GM19438 (cell line): Measurements from ENCODE around the gene UBR4.

ENCODE experiments used
- ATAC-seq: cut with Tn5 transposase; IDR thresholded peaks from one replicate; pipeline ENCODE4 v1.9.1; 2021; ENCODE audit warnings: low read depth; ENCODE audit not compliant: unreplicated experiment

Gene UBR4

DNA sequence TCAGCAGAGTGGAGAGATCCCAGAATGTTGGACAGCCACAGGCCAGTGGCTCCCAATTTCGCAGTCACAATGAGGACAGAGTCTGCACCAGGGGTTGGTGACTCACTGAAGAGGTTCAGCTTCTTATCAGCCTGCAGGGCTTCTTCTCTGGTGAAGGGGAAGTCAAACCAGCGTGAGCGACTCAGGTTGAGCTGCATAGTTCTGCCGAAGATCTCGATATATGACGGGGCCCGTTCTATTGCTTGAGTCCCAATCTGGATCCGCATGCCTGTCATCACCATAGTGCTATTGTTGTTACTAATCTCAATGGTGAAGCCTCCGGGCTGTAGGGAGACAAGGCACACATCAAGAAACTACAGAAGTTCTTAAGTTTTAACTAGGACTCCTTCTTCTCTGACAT, 58.5 kb downstream of the UBR4 start:
- ATAC-seq, result no peak

DNA sequence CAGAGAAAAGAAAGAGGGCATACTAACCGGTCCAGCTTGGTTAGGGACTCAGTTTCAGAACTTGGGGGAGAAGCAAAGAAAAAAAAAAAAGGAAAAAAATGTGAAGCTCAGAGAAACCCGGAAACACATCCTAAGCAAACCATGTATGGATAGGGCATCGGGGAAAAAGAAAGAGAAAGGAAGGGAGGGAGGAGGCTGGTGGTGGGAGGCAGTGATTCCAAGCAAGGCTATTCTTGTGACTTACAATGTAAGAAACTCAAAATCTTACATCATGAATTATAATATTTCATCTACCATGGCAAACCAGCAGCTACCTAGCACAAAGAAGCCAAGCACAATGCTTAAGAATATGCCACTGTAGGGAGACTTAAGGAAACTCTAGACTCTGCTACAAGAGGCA, 60.3 kb downstream of the UBR4 start:
- no peak for ATAC-seq

DNA sequence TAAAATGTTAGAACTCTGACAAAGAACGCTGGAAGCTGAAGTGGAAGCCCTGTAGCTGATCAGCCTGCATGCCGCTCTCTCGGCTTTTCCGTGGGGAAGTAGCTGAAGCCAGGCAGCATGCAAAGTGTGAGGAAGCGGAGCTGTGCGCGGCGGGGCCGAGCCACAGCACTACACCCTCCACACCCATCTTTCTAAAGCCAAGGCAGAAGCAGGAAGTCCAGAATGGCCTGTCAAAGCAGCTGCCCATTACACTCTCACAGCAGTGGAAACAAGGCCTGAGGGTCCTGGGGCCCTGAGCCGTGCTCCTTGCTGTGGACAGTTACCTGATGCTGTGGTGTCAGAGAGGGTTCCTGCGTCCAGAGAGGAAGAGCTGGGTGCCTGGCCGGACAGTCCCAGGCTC, 69.6 kb downstream of the UBR4 start:
- no peak for ATAC-seq

DNA sequence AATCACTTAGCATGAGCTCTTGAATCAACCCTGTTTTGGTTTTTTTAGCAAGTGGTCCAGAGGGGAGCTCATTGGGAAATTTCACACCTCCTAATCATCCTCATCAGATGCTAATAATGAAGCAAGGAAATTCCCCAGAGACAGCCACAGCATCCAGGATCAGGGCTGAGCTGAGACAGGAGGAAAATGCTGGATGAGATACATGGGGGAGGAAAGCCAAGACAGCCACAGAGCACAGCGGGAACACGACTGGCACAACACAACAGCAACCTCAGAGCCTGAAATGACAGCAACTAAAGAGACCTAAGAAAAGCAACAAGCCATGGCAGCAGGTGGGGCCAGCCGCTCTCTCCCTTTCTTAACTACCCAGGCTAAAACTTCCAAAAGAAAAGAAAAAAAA, 70.4 kb downstream of the UBR4 start:
- no peak for ATAC-seq

DNA sequence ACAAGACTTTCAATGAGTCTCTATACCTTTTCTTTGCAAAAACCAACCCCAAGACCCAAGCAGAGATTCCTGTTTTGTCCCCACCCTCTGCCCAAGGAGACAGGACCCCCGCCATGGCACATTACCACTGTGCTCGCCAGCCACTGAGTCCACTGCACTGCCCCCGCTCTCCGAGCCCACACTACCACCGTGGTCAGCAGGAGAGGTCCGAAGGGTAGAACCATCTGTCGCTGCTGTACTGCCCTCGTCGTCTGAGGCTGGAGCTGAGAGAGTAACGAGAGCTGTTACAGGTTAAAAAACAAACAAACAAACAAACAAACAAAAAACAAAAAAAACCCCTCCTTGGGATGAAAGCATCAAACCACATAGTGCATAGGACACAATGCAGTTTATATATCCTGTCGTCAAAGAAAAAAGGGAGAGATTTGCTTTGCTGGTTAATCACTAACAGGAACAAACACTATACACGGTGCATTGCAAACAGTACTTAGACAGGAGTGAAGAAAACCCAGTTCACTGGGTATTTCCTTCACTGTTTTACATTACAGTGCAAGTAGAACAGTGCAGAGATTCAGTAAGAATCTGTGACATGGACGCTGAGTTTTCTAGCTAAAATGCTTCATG, 71.0 kb downstream of the UBR4 start:
- ATAC-seq, result no peak

DNA sequence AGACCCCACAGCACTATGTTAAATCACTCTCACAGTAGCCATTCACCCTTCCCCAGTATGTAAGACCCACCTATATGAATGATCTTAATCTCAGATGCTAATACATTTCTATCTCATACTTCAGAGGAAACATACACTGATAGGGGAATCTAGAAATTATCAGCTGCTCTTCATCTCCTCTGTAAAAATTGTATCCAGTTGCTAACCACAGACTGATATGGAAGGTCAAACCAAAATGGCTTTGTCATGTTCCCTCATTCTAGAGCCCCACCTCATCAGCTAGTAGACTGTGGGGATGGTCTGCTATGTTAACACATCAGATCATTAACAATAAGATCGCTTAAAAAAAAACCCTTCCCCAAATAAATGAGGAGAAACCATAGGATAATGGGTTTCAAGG, 71.7 kb downstream of the UBR4 start:
- no peak for ATAC-seq

DNA sequence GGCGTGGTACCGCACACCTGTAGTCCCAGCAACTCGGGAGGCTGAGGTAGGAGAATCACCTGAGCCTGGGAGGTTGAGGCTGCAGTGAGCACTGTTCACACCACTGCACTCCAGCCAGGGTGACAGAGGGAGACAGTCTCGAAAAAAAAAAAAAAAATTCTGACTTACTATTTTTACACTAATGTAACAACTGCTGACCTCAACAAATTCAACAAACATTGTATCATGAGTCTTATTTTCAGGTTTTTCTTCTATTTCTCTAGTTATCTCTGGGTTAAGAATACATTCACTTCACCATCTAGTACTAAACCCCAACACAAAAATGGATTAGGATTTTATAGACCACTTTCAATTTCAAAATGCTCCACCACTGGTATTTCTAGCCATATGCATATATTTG, 72.9 kb downstream of the UBR4 start:
- no peak for ATAC-seq

DNA sequence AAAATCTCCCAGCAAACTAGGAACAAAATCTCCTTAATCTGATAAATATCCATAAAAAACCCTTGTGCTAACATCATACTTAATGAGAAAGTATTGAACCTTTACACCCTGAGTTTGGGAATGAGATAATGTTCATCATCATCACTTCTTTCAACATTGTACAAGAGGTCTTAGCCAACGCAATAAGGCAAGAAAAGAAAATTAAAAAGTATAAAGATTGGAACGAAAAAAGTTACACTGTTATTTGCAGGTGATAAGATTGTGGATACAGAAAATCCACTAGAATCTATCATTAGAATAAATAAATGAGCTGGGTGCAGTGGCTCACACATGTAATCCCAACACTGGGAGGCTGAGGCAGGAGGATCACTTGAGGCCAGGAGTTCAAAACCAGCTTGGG, 76.7 kb downstream of the UBR4 start:
- ATAC-seq, result no peak

DNA sequence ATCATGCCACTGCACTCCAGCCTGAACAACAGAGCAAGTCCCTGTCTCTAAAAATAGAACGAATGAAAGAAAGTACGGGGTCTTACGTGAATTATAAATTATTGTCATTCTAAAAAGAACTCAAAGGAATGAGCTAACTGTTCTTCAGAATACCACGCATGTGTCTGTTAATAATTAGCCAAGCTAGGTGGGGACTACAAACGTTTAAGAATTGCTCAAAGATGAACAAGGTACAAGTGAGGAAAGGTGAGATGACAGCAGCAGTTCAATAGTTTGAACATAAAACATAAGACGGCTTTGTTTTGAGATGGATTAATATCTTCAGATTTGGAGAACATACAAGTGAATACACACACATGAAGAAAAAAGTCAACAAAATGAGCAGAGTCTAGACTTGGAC, 79.6 kb downstream of the UBR4 start:
- no peak for ATAC-seq

DNA sequence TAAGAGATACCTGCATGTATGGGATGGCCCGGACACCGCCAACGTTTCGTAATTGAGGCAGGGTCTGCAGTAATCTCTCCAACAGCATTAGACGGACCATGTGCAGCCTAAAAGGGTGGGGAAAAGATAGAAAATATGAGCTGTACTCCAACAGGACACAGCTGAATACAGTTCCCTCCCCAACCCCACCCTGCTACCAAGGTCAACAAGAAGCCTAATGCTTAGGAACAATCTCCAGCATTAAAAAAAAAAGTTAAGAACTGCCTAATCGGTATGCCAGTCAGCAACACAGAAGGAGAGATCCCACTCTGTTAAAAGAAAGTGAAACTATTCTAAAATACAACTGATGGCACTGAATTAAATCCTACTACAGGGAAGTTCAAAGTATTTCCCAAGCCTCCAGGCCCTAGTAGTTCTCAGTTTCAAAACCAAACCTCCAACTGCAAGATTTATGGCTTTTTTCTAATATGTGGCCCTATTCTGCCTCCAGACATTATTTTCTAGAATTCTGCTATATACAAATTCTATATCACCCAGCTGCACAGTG, 81.0 kb downstream of the UBR4 start:
- ATAC-seq, result no peak

DNA sequence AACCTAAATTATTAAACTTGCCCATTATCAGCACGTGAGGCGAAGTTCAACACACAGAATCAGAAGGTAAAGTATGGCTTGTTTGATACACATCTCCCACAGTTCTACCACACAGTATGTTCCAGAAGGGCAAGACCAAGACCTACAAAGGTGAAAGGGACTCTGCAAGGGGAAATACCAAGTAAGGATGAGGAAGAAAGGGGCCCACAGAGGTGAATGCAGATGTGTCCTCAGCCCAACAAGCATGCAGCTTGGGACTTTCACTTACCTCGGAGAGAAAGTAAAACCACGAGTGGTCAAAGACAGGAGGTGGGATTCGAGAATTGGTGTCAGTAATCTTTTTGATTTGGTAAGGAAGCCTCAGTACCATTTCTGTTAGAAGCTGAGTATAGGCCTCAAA, 85.8 kb downstream of the UBR4 start:
- no peak for ATAC-seq

DNA sequence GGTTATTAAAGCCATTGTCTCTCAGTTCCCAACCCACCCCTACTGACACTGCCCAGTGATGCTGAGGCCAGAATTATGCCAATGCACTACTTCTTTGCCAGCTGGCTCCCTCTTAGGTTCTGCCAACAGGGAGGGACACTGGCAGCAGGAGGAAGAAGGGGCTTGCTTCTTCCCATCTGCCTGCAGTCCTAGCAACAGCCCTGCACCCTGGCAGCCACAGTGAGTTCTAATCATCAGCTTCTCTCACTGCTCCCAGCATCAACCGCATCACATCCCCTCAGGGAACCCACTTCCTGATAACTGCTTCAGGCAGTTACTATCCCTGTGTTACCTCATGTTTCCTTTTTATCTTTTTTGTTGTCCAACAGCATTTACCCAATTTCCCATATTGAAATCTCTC, 86.2 kb downstream of the UBR4 start:
- no peak for ATAC-seq

DNA sequence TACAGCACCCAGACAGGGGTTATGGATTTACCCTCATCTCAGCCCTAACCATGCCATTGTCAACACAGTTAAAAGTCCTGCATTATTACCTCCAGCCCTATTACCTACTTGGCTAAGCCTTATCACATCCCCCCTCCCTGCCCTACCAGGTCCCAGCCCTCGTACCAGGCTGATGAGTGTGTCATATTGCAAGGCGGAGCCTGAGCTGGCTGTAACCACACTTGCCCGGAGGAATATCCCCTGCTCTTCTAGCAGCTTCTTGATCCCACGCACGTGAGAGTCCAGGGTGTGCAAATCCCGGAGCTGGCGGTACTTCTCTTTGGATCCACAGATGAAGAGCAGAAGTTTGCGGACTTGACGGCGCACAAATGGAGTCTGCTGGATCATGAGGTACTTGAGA, 87.4 kb downstream of the UBR4 start:
- no peak for ATAC-seq

DNA sequence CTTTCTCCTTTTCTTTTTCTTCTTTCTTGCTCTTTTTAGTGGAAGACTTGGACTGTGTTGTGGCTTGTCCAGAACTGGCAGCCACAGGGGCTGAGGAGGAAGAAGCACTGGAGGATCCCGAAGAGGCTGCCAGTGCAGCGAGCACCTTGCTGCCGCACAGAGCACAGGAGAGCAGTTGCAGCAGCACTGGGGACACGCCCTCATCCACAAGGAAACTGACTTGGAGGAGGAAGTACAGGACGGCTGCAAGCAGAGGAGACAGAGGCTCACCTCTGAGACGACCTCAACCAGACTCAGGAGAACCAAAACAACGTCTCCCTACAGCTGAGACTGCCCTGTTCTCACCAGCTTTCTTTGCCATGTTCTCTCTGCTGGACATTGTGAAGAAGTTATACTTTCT, 88.9 kb downstream of the UBR4 start:
- ATAC-seq, result no peak

DNA sequence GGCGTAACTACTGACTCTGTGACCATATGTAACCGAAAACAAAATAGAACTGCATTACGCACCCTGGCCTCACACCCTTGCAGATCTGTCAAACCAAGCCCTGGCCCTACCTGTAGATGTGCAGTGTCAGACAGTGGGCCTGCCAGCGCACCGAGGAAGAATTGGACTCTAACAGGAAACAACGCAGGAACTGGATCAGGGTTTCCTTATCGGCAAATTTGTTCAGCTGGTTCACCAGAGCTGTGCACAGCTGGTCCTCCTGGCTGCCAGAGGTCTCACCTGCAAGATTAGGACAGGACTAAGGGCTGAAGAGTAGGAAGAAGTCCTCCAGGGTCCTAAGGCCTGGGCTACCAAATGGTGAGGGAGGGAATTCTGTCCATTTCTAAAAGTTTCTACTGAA, 90.0 kb downstream of the UBR4 start:
- no peak for ATAC-seq

DNA sequence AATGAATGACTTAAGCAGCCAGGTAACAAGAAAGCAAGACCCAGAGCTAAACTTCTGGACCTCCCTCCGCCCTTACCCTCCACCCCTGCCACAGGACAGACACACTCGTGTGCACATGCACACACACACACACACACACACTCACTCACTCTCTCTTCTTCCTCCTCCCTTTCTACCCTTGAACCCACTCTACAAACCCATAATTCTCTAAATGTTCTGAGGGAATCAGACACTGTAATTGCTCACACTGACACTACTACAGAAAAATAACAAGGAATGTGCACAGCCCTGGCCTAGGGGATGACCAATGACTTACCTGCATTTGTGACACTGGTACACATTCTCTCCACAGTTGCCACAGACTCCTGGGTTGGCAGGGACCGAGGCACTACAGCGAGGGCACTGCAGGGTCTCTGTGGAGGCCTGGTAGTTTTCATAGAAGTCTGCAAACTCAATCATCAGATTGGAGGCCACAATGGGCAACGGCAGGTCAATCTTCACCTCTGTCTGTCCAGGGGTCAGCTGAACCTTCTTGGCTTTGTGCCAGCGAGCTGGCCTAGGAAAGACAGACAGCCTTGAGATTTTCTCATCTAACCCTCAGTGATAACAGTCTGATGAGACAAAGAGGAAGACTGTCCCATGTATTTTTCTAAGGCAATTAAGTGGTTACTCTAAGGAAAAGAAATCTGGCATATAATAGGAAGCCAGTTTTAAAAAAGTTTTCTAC, 94.8 kb downstream of the UBR4 start:
- ATAC-seq, result no peak

DNA sequence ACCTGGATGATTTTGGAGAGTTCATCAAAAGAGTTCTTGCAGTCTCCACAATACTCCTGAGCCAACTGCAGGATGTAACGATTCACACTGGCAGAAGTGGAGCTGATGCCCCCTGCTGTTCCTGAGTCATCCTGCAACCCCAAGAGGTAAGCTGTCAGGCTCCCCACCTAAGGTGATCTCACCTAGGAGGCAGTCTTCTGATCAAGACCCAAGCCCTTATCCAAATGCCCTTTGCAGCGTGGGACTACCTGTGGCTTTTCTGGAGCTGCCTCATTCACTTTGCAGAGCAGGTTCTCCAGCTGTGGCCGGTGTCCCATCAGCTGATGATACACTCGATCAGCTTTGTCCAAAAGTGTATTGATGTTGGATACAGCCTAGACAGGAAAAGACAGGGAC, 96.4 kb downstream of the UBR4 start:
- ATAC-seq, result no peak

DNA sequence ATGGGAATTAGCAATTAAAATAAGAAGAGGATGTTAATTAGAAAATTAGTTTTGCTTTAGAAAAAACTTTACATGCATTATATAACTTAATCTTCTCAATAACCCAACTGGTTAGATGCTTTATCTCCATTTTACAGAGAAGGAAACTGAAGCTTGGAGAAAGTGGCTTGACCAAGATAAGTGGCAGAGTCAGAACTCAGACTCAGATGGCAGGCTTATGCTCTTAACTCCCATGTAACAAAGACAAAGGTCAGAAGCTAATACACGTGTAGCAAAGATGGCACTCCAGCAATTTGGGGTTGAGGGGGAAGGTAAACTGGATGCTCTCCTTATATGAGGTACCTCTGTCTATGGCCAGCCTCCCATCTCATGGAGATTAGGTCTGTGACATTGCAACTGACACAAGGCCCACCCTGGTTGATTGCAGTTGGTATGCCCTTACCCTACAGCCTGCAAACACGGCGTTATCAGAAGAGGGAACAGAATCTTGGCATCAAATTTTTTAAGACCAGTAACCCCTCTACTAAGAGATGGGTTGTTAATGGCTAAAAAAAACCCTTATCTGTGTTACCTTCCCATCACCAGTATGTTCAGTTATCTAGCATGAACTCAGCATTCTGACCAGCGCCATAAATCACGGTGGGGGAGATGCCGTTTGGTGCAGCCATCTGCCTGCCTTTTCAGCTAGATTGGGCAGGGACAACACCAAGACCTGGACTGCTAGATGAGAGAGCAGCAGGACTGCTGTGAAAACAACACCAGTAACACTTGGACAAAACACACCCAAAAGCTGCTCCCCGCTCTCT, 97.0 kb downstream of the UBR4 start:
- no peak for ATAC-seq

DNA sequence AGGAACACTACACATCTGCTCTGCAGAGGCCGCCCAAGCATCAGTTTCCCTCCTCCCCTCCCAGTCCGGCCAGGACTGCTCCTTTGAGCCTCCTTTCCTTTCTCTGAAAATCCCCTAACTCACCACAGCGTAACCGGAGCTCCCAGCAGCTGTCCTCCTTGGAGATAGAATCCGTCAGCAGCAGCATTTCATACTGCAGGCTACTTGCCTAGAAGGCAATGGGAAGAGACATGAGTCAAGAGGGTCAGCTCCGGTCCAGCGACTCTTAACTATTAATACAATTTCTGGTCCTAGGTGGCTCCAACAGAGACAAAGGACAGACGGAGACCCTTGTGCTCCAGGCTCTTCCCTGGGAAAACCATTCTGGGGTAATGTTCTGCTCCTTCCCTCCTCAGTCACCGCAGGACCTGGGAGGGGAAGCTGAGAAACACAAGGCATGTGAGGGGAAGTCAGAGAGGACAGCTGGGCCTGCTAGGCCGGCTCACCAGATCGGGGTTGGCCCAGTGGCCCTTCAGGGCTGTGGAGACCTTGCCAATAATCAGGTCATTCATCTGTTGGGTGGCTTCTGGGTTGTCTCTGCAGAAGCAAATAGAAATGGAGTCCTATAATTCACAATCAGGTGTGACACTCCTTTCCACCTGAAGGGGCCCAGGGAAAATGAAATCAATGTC, 99.7 kb downstream of the UBR4 start:
- no peak for ATAC-seq

DNA sequence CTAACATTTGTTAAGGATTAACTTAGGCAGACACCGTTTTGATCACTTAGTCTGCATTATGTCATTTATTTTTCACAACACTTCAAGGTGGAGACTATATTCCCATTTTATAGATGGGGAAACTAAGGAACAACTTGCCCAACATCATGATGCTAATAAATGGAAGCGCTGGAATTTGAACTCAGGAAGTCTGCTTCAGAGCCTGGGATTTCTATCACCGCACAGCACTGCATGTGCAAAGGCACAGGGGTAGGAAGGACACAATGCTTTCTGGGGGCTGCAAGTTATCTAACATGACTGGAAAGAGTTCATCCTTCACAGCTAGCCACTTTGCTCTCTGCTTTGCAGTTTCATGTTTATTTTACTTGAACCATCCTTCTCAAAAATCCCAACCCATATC, 100.5 kb downstream of the UBR4 start:
- ATAC-seq, result no peak

DNA sequence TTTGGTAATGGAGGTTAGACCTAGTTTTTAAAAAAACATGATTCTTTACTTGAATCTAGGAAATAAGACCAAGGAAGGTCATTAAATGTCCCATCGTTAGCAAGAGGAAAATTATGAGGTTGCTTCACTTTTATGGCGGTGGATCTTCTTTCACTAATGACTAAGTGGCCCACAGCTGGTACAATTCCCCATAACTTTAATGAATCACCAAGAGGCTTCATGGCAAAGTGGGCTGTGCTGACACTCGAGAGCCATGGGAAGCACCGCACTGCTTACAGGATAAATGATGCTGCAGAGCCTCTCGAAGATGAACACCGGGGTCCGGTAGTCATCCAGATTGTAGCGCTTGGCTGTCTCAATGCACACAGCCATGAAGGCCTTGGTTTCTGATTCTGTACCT, 108.8 kb downstream of the UBR4 start:
- ATAC-seq, result no peak
